ENCODE measurements around the gene FBXL19.

Gene FBXL19

DNA sequence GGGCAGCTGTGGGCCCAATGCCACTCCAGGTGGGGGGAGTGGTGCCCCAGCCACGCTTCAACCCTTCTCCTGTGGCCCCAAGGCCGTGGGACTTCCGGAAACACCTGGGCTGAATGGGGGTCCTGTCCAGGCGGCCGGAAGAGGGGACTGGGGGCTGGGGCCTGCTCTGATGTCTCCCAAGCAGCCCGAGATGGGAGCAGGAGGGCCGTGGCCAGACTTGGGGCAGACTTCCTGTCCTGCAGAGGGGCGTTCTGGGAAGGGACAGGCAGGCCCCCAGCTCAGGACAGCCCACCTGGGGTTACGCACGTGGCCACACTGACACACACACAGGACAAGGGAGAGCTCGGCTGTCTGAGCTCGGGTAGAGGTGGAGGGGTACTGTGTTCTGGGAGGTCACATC lies 66.7 kb downstream of the FBXL19 start:
- DNase-seq, result no peak

DNA sequence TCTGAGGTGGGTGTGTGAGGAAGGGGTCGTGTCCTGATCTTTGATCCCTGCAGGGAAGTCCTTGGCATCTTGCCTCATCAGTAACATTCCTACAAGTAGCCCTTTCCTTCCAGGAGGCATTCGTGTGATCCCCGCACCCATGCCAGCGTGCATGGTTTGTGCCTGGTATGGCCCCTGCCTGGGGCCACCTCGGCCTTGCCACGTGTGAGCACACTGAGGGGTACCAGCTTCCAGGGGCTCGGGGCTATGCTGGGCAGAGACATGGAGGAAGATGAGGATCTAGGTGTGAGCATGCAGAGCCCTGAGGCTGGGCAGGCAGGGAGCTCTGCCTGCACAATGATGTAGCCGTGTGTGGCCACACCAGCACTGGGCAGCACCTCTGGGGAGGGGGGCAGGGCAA lies 67.7 kb downstream of the FBXL19 start:
- no peak for DNase-seq

- DNase-seq, result no peak
Measured at GRCh38 chr16:30992276-30992780, 69.0 kb downstream of the FBXL19 start.

- DNase-seq, result no peak
Measured at GRCh38 chr16:30992931-30993816, 69.8 kb downstream of the FBXL19 start.

GRCh38 chr16:30995927-30996323 lies 72.6 kb downstream of the FBXL19 start:
- no peak for DNase-seq

DNA sequence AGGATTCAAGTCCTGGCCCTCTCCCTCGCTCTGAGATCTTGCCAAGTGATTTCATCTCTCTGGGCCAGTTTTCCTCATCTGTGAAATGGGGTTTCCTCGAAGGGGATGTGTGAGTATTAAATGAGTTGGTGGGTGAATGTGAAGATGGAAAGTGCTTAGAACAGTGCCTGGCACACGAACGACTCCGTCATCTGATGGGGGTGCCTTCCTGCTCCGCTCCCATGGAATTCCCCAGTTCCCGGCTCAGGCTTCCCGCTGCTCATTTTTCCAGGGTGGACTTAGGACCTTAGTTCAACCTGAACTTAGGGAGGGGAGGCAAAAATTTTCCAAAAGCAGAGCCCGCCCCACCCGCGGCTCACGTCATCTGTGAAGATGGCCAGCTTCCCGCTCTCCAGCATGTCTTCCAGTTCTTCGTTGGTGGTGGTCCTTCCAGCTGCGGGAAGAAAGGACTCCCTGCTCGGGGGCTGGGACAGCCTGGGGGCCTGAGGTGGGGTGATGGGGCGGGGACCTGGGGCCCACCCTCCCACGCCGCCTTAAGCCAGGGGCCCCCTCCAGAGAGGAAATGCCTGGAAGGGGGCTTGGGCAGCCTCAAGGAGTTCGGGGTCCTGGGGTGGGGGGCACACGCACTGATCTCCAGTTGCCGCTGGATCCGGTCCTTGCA lies 73.1 kb downstream of the FBXL19 start:
- DNase-seq, result no peak

DNA sequence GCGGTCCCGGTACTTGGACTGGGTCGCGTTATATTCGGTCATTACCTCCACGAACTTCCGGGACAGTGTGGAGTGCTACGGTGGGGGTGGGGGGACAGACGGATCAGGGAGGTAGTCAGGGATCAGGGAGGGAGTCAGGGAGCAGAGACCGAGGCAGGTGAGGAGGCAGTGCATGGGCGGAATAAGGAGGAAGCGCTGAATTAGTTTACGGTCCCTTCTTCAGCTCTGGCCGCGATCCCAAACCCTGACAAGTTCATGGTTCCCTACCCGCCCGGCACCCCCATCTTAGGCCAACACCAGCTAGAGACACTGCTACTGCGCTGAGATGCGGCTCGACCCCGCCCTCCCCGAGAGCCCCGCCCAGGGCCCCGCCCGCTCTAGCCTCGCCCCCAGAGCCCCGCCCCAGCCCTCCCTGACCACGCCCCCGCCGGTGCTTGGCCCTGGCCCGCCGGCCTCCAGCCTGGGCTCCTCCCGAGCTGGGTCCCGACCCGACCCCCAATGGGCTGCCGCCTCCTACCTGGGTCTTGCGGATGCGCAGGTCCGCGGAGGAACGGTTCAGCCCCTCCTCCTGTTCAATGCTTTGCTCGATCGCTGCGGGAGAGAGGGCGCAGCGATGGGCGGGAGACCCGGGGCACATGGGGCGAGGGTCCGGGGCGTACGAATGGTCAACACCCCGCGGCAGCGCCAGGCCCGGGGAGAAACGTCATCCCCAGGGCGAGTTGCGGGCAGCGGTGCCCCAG lies 73.8 kb downstream of the FBXL19 start:
- peak; percentile 89 for DNase-seq

GRCh38 chr16:30997725-30998711 lies 74.6 kb downstream of the FBXL19 start:
- DNase-seq, result no peak
